Left renal pelvis (tissue), 4 donors: ENCODE measurements around the gene CR1. TPM values are rescaled to one million over a fixed set of nuclear protein-coding genes. Genes with fewer than 3 reads are reported as not detected.
"Not testable (repeated sequence)": the region's sequence is repeated elsewhere in the genome, so short reads cannot be mapped to it uniquely, and the experiment has no call there.

Experiments used
- DNase-seq, 4 donors: peaks; one replicate each; pipeline ENCODE4 v3.0.0-alpha.2; 2013; ENCODE audit warnings: low read depth in 4 of 4, low spot score in 3 of 4
- polyA plus RNA-seq, 4 donors: library from polyadenylated mRNA; unstranded; fragments of 120-200 nt; gene quantifications; one replicate each; pipeline ENCODE4 v1.2.1, GENCODE V29; 2013; ENCODE audit not compliant: insufficient read length in 4 of 4

CR1 gene
- polyA plus RNA-seq, 4 donors: 3.0 to 19.3 (median 17.8) TPM

GRCh38 chr1:207638487-207639145, 142.7 kb downstream of the CR1 start:
- not testable (repeated sequence) for DNase-seq

- DNase-seq: not testable (repeated sequence)
Observed at GRCh38 chr1:207639362-207639761, 143.4 kb downstream of the CR1 start.

- no peak for DNase-seq
Observed at GRCh38 chr1:207644166-207644851, 148.4 kb downstream of the CR1 start.

- peak; percentile 41 to 65 (median 58) for DNase-seq
Observed at GRCh38 chr1:207644852-207645634, 149.1 kb downstream of the CR1 start, which contains the start of gene CR1L. TSS of gene CR1L (plus strand) at chr1:207645133. CDS start at chr1:207645234, 101 bp downstream.

GRCh38 chr1:207645635-207646081, 149.7 kb downstream of the CR1 start:
- no peak for DNase-seq

- DNase-seq: no peak
Observed at GRCh38 chr1:207646171-207646570, 150.2 kb downstream of the CR1 start.

GRCh38 chr1:207646944-207647579, 151.1 kb downstream of the CR1 start:
- no peak for DNase-seq

GRCh38 chr1:207647671-207648333, 151.8 kb downstream of the CR1 start:
- DNase-seq: no peak

GRCh38 chr1:207648334-207649209, 152.6 kb downstream of the CR1 start:
- DNase-seq: no peak

- DNase-seq: no peak
Observed at GRCh38 chr1:207649210-207649753, 153.3 kb downstream of the CR1 start.

- DNase-seq: no peak
Observed at GRCh38 chr1:207649865-207650580, 154.1 kb downstream of the CR1 start.

GRCh38 chr1:207651583-207651982, 155.6 kb downstream of the CR1 start:
- no peak for DNase-seq

GRCh38 chr1:207654320-207654719, 158.4 kb downstream of the CR1 start:
- no peak for DNase-seq

- DNase-seq: no peak
Observed at GRCh38 chr1:207658408-207658807, 162.5 kb downstream of the CR1 start.

- DNase-seq: no peak
Observed at GRCh38 chr1:207658904-207659485, 163.0 kb downstream of the CR1 start.

GRCh38 chr1:207659545-207660153, 163.7 kb downstream of the CR1 start:
- DNase-seq: no peak

GRCh38 chr1:207661420-207661819, 165.5 kb downstream of the CR1 start:
- not testable (repeated sequence) for DNase-seq

- DNase-seq: no peak
Observed at GRCh38 chr1:207666342-207666741, 170.4 kb downstream of the CR1 start.
